B cell (primary cell): ENCODE data around the gene C3orf22. TPM values are rescaled to one million over a fixed set of nuclear protein-coding genes. Genes with fewer than 3 reads are reported as not detected.

Source experiments
- ATAC-seq: fragments of 200-7000 bp; cut with Tn5 transposase; one replicate; pipeline ENCODE4 v1.10.0; 2021; ENCODE audit warnings: low read depth, mild to moderate bottlenecking, moderate number of reproducible peaks, moderate library complexity
- CTCF ChIA-PET: fragments of 350-600 bp; sonication (Branson Sonifier 250); formaldehyde crosslinking; loops from one replicate; lab custom pipeline; 2021; ENCODE audit warnings: antibody characterized with exemption, inconsistent platforms; lab: Charles Lee
- POLR2A ChIA-PET: fragments of 350-600 bp; sonication (Branson Sonifier 250); formaldehyde crosslinking; loops from one replicate; lab custom pipeline; 2021; ENCODE audit warnings: antibody characterized with exemption; lab: Charles Lee
- DNase-seq: peaks from one replicate; pipeline ENCODE4 v3.0.0; 2013
- H2AFZ ChIP-seq: 2 replicates; pipeline ENCODE4 v1.6.1; 2012; ENCODE audit warnings: mild to moderate bottlenecking, low read depth, low read length; ENCODE audit not compliant: insufficient read depth, poor library complexity, severe bottlenecking
- H3K27ac ChIP-seq, 2 donors: 1 replicate in 1 of 2; 2 replicates in 1 of 2; pipeline ENCODE4 v1.5.1; 2012 to 2013; ENCODE audit warnings: low read length in 2 of 2, mild to moderate bottlenecking in 2 of 2, moderate library complexity in 1 of 2
- H3K27me3 ChIP-seq, 4 experiments: fragments of 200-600 bp in 1 of 4; sonication (generic) in 1 of 4; replicated peaks in 1 of 4; 1 replicate in 2 of 4; 2 replicates in 2 of 4; pipeline versions ENCODE4 v1.6.1 to v1.7.0; 2013 to 2016; ENCODE audit warnings: low read length in 3 of 4, mild to moderate bottlenecking in 2 of 4, mixed read lengths in 1 of 4, moderate library complexity in 1 of 4; ENCODE audit not compliant: insufficient read depth in 4 of 4, control insufficient read depth in 3 of 4; ENCODE audit errors: control extremely low read depth in 1 of 4
- H3K36me3 ChIP-seq, 2 experiments: replicated peaks in 1 of 2; 1 replicate in 1 of 2; 2 replicates in 1 of 2; pipeline versions ENCODE4 v1.6.1 to v1.7.1; 2013; ENCODE audit warnings: low read length in 1 of 2; ENCODE audit not compliant: insufficient read depth in 2 of 2, control insufficient read depth in 1 of 2; ENCODE audit errors: control extremely low read depth in 1 of 2, extremely low read depth in 1 of 2
- H3K4me1 ChIP-seq, 2 donors: fragments of 200-600 bp in 1 of 2; sonication (generic) in 1 of 2; 1 replicate in 1 of 2; 2 replicates in 1 of 2; pipeline versions ENCODE4 v1.5.1 to v1.6.1; 2013 to 2017; ENCODE audit warnings: low read length in 2 of 2; ENCODE audit not compliant: control insufficient read depth in 2 of 2, insufficient read depth in 2 of 2
- H3K4me2 ChIP-seq: replicated peaks from 2 replicates; pipeline ENCODE3; 2012; ENCODE audit warnings: mild to moderate bottlenecking, low read depth, low read length; ENCODE audit not compliant: poor library complexity, severe bottlenecking
- H3K4me3 ChIP-seq, 5 experiments: fragments of 200-600 bp in 1 of 5; sonication (generic) in 1 of 5; 1 replicate in 3 of 5; 2 replicates in 2 of 5; pipeline versions ENCODE4 v1.5.1 to v1.7.0; 2011 to 2016; ENCODE audit warnings: low read length in 4 of 5, mild to moderate bottlenecking in 4 of 5, low read depth in 2 of 5, control low read depth in 1 of 5, moderate library complexity in 1 of 5; ENCODE audit not compliant: insufficient read depth in 1 of 5; ENCODE audit errors: control extremely low read depth in 1 of 5, extremely low read depth in 1 of 5
- H3K79me2 ChIP-seq: fragments of 200-600 bp; sonication (generic); one replicate; pipeline ENCODE4 v1.6.0; 2016; ENCODE audit warnings: low read length; ENCODE audit not compliant: control insufficient read depth, insufficient read depth
- H3K9ac ChIP-seq: fragments of 200-600 bp; sonication (generic); 2 replicates; pipeline ENCODE4 v1.6.1; 2017; ENCODE audit warnings: mild to moderate bottlenecking, low read length, moderate library complexity
- H3K9me3 ChIP-seq, 3 donors: one replicate each; pipeline versions ENCODE4 v1.6.1 to v1.7.1; 2013; ENCODE audit warnings: low read length in 2 of 3; ENCODE audit not compliant: control insufficient read depth in 2 of 3, insufficient read depth in 1 of 3; ENCODE audit errors: control extremely low read depth in 1 of 3
- H4K20me1 ChIP-seq: 2 replicates; pipeline ENCODE4 v1.6.0; 2012; ENCODE audit warnings: mild to moderate bottlenecking, low read length; ENCODE audit not compliant: insufficient read depth, control insufficient read depth, poor library complexity, severe bottlenecking
- H3K27ac Mint-ChIP-seq: one replicate; pipeline ENCODE4 v1.8.0; 2021; ENCODE audit warnings: mixed read lengths
- H3K27me3 Mint-ChIP-seq: one replicate; pipeline ENCODE4 v1.8.0; 2021; ENCODE audit warnings: mixed read lengths
- H3K4me1 Mint-ChIP-seq: one replicate; pipeline ENCODE4 v1.8.0; 2021; ENCODE audit warnings: mixed read lengths
- H3K4me3 Mint-ChIP-seq: one replicate; pipeline ENCODE4 v1.8.0; 2021; ENCODE audit warnings: mixed read lengths
- H3K9me3 Mint-ChIP-seq: one replicate; pipeline ENCODE4 v1.8.0; 2022; ENCODE audit warnings: mixed read lengths; ENCODE audit not compliant: insufficient read depth
- CTCF ChIP-seq: fragments of 200-600 bp; IDR thresholded peaks from one replicate; pipeline ENCODE4 v1.8.0; 2022; ENCODE audit warnings: antibody characterized with exemption, mild to moderate bottlenecking
- EZH2 ChIP-seq: IDR thresholded peaks from 2 replicates; pipeline ENCODE4 v1.6.1; 2012; ENCODE audit warnings: borderline replicate concordance, low read depth, mild to moderate bottlenecking, moderate library complexity, low read length; ENCODE audit not compliant: insufficient read depth, poor library complexity, severe bottlenecking
- WGBS: methylation state at CpG from one replicate; pipeline ENCODE4 v1.1.5; 2013; ENCODE audit warnings: missing lambda C conversion rate; ENCODE audit not compliant: insufficient coverage; 5-methylcytosine and 5-hydroxymethylcytosine counted together
- intact Hi-C: fragments of 100-400 bp; cut with micrococcal nuclease; formaldehyde crosslinking; loops from one replicate; pipeline ENCODE4 v1.10.0; 2022
- polyA plus RNA-seq: library from polyadenylated mRNA; depleted of rRNA; stranded (reverse); fragments of >200 nt; gene quantifications from 2 replicates; pipeline ENCODE4 v1.2.3, GENCODE V29; 2012
- total RNA-seq, 2 donors: library from RNA; stranded (reverse); fragments of 120-200 nt in 1 of 2; gene quantifications; 1 replicate in 1 of 2; 2 replicates in 1 of 2; pipeline versions ENCODE4 v1.2.3 to v1.2.4, GENCODE V29; 2013 to 2022

The C3orf22 gene
- total and polyA plus RNA-seq, 2 donors (not counting 1 experiment from before 2014, with no cell fraction given), result not detected

- Histone ChIP-seq H3K4me2 (no peak overlapping the region), H3K4me1 (no peaks in the 10 kb centered on the region), H3K27ac (no peak overlapping the region), H2AFZ (no peak overlapping the region), H3K9me3 (no peaks in the 10 kb centered on the region), H3K9ac (no peak overlapping the region), H3K36me3 (no peaks in the 10 kb centered on the region), H3K79me2 (no peaks in the 10 kb centered on the region), H4K20me1 (no peaks in the 10 kb centered on the region), H3K27me3 (no peaks in the 10 kb centered on the region), H3K4me3 (no peak overlapping the region)
- Mint-ChIP-seq H3K27ac (no peak overlapping the region), H3K4me1 (no peaks in the 10 kb centered on the region), H3K9me3 (no peaks in the 10 kb centered on the region), H3K27me3 (peaks cover 17% of the 10 kb centered on the region), H3K4me3 (no peak overlapping the region)
- ChIA-PET POLR2A (no interaction called here), CTCF (no interaction called here)
- WGBS, result 91% methylated on average over 1 of the region's 2 CpGs
- DNase-seq (no peak), ATAC-seq (no peak)
- TF ChIP-seq EZH2, result no peak
- no peak for TF ChIP-seq CTCF
- intact Hi-C loops, result no loop called here
These were observed 18.5 kb upstream of the C3orf22 start for GRCh38 chr3:126577261-126577660.

- H3K27me3 ChIP-seq, result no peaks in the 10 kb centered on the region
These were observed 14.9 kb upstream of the C3orf22 start for GRCh38 chr3:126573492-126574117.

More at GRCh38 chr3:126573492-126574117, 14.9 kb upstream of the C3orf22 start:
- DNase-seq, result no peak
- ChIA-PET CTCF (no interaction called here), POLR2A (no interaction called here)
- Mint-ChIP-seq H3K27ac (no peak overlapping the region), H3K4me1 (no peaks in the 10 kb centered on the region), H3K27me3 (peaks cover 18% of the 10 kb centered on the region), H3K4me3 (no peak overlapping the region), H3K9me3 (no peaks in the 10 kb centered on the region)
- Histone ChIP-seq H2AFZ (no peak overlapping the region), H3K27ac (no peak overlapping the region), H3K9me3 (no peaks in the 10 kb centered on the region), H3K9ac (no peak overlapping the region), H3K4me2 (no peak overlapping the region), H4K20me1 (no peaks in the 10 kb centered on the region), H3K4me3 (no peak overlapping the region), H3K4me1 (no peaks in the 10 kb centered on the region), H3K79me2 (no peaks in the 10 kb centered on the region), H3K36me3 (no peaks in the 10 kb centered on the region)
- TF ChIP-seq EZH2 (no peak), CTCF (no peak)
- intact Hi-C loops, result no loop called here
- 97% methylated on average over 12 of the region's 15 CpGs for WGBS
- ATAC-seq, result no peak
